Kidney (tissue), 14 donors: ENCODE measurements around the gene EEFSEC. TPM values are rescaled to one million over a fixed set of nuclear protein-coding genes. Genes with fewer than 3 reads are reported as not detected.

ENCODE experiments used
- DNase-seq, 5 donors: peaks; one replicate each; pipeline ENCODE4 v3.0.0-alpha.2; 2013 to 2020
- FAIRE-seq: peaks from 2 replicates; lab custom pipeline; 2012; peaks lifted over from hg19 to GRCh38; lab: Jason Lieb, UNC
- H3K27ac ChIP-seq, 2 donors: one replicate each; pipeline ENCODE4 v1.7.0; 2013; ENCODE audit warnings: low read depth in 2 of 2, low read length in 2 of 2, inconsistent platforms in 1 of 2
- H3K27me3 ChIP-seq: one replicate; pipeline ENCODE4 v1.7.1; 2013; ENCODE audit warnings: low read length, inconsistent platforms; ENCODE audit not compliant: control insufficient read depth, insufficient read depth
- H3K36me3 ChIP-seq, 3 donors: one replicate each; pipeline versions ENCODE4 v1.7.0 to v1.7.1; 2013; ENCODE audit warnings: low read length in 3 of 3, control low read depth in 1 of 3, inconsistent platforms in 1 of 3; ENCODE audit not compliant: insufficient read depth in 3 of 3, control insufficient read depth in 2 of 3
- H3K4me1 ChIP-seq, 3 donors: one replicate each; pipeline versions ENCODE4 v1.7.0 to v1.7.1; 2013; ENCODE audit warnings: low read length in 3 of 3, inconsistent platforms in 1 of 3, low read depth in 1 of 3; ENCODE audit not compliant: control insufficient read depth in 2 of 3, insufficient read depth in 2 of 3
- H3K4me3 ChIP-seq, 3 donors: one replicate each; pipeline versions ENCODE4 v1.7.0 to v1.8.1; 2013; ENCODE audit warnings: low read length in 3 of 3, control low read depth in 1 of 3, inconsistent platforms in 1 of 3
- H3K9ac ChIP-seq, 3 donors: one replicate each; pipeline versions ENCODE4 v1.7.0 to v1.7.1; 2013; ENCODE audit warnings: low read length in 3 of 3, control low read depth in 1 of 3, inconsistent platforms in 1 of 3
- H3K9me3 ChIP-seq, 3 donors: one replicate each; pipeline versions ENCODE4 v1.7.0 to v1.7.1; 2013; ENCODE audit warnings: low read length in 3 of 3, control low read depth in 1 of 3, inconsistent platforms in 1 of 3; ENCODE audit not compliant: control insufficient read depth in 2 of 3, insufficient read depth in 1 of 3
- intact Hi-C: fragments of 100-400 bp; cut with DNase I; formaldehyde crosslinking; loops from one replicate; pipeline ENCODE4 v1.11.1; 2022
- polyA plus RNA-seq: library from polyadenylated mRNA; stranded (reverse); fragments of 350-450 nt; fragmentation: Illumina TruSeq; extraction: RNeasy Lipid Tissue Mini Kit (QIAGEN cat#74804); gene quantifications from one replicate; pipeline ENCODE4 v1.2.3, GENCODE V29; 2014; ENCODE audit warnings: low read depth, low replicate concordance; ENCODE audit not compliant: insufficient read depth
- total RNA-seq: library from RNA; stranded (reverse); fragmentation: NEBNext Ultra II Directional; extraction: Animal tissue kit (Norgen Biotek cat#: 25700); gene quantifications from one replicate; pipeline ENCODE4 v1.2.1, GENCODE V29; 2021
- TF ChIP-seq, protein P1 (sequence below): IDR thresholded peaks from 3 replicates; pipeline ENCODE4 v1.5.1; 2012; ENCODE audit warnings: mild to moderate bottlenecking, moderate library complexity, borderline replicate concordance; ENCODE audit not compliant: insufficient read depth; ENCODE audit errors: extremely low read depth
- donor health status: control.
- donor health status: control.
- donor health status: control.
- donor health status: control.
- donor health status: control.
- donor health status: DM: yes; HTN: yes; CAD: no.
- donor health status: Normal renal cell carcinoma (clear cell type).

Gene EEFSEC
- total and polyA plus RNA-seq, 2 donors from 2014 or later: 15.2 to 23.2 TPM

GRCh38 chr3:128408012-128408692, 254.9 kb downstream of the EEFSEC start:
- Histone ChIP-seq H3K36me3 (no peaks in the 10 kb centered on the region), H3K9ac (no peak overlapping the region), H3K27ac (no peak overlapping the region), H3K27me3 (no peaks in the 10 kb centered on the region), H3K4me3 (no peak overlapping the region), H3K4me1 (peaks cover 0 to 2% (median 0%) of the 10 kb centered on the region in 3 donors), H3K9me3 (no peaks in the 10 kb centered on the region)
- no peak for DNase-seq
- FAIRE-seq: no peak
- TF ChIP-seq, protein P1, sequence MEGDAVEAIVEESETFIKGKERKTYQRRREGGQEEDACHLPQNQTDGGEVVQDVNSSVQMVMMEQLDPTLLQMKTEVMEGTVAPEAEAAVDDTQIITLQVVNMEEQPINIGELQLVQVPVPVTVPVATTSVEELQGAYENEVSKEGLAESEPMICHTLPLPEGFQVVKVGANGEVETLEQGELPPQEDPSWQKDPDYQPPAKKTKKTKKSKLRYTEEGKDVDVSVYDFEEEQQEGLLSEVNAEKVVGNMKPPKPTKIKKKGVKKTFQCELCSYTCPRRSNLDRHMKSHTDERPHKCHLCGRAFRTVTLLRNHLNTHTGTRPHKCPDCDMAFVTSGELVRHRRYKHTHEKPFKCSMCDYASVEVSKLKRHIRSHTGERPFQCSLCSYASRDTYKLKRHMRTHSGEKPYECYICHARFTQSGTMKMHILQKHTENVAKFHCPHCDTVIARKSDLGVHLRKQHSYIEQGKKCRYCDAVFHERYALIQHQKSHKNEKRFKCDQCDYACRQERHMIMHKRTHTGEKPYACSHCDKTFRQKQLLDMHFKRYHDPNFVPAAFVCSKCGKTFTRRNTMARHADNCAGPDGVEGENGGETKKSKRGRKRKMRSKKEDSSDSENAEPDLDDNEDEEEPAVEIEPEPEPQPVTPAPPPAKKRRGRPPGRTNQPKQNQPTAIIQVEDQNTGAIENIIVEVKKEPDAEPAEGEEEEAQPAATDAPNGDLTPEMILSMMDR: no peak
- intact Hi-C loops: no loop called here

DNA sequence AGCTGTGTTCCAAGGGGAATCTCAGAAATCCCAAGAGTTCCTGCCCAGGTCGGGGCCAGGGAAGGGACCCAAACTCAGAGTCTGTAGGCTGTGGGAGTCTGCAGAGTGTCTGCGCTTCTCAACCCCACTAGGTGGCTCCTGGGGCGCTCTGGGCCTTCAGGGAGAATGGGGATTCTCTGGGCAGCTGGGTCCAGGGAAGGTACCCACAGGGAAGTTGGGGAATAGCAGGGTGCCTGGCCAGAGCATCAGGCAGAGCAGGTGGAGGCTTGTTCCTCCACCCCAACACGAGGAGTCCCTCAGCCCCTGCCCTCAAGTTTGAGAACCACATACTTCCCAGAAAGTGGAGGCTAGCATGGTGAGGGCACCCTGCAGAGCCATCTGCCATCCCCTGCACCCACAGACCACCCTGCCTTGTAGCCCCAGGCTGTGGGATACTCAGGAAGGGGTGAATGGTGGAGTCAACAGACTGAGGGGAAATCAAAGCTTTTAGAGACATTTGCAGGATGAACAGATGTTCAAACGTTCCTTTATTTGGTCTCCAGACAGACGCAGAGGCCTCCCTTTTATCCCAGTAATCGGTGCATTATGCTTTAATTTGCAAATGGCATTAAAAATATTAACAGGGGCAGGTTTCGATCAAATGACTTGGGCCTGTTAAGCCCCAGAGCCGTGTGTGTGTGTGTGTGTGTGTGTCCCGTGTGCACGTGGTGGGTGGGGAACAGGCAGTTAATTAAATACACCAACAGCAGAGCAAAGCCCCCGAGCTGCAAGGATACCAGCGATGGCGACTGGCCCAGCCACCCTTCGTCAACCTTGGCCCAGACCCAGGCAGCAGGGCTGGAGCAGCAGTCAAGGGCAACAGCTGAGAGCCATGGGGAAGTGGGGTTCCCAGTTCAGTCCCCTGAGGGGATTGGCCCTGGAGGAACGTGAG, 255.7 kb downstream of the EEFSEC start:
- no peak overlapping the region for H3K4me3 ChIP-seq
- no peaks in the 10 kb centered on the region for H3K36me3 ChIP-seq
- intact Hi-C loops: no loop called here
- peaks cover 0 to 2% (median 0%) of the 10 kb centered on the region in 3 donors for H3K4me1 ChIP-seq
- H3K27ac ChIP-seq: no peak overlapping the region
- DNase-seq (peak in 1 of 5 donors; percentile 24), FAIRE-seq (no peak)
- TF ChIP-seq, protein P1: no peak
- no peaks in the 10 kb centered on the region for H3K9me3 ChIP-seq
- H3K9ac ChIP-seq: no peak overlapping the region
- H3K27me3 ChIP-seq: no peaks in the 10 kb centered on the region

GRCh38 chr3:128409624-128410581, 256.6 kb downstream of the EEFSEC start:
- FAIRE-seq: no peak
- intact Hi-C loops: no loop called here
- TF ChIP-seq, protein P1: no peak
- Histone ChIP-seq H3K9me3 (no peaks in the 10 kb centered on the region), H3K36me3 (no peaks in the 10 kb centered on the region), H3K27ac (no peak overlapping the region), H3K27me3 (no peaks in the 10 kb centered on the region), H3K9ac (no peak overlapping the region), H3K4me3 (no peak overlapping the region), H3K4me1 (peaks cover 0 to 2% (median 0%) of the 10 kb centered on the region in 3 donors)
- DNase-seq: no peak
